H9 (cell line): Measurements from ENCODE around the gene CORIN. TPM values are rescaled to one million over a fixed set of nuclear protein-coding genes. Genes with fewer than 3 reads are reported as not detected.

Experiments
- DNase-seq: peaks from one replicate; pipeline ENCODE4 v3.0.0-alpha.2; 2017
- H2AFZ ChIP-seq: one replicate; pipeline ENCODE4 v1.6.1; 2013; ENCODE audit warnings: mild to moderate bottlenecking, low read length, control low read depth, moderate library complexity
- H2AK5ac ChIP-seq: 2 replicates; pipeline ENCODE4 v1.6.1; 2013; ENCODE audit warnings: low read length, control low read depth, mixed read lengths; ENCODE audit not compliant: insufficient read length
- H2BK120ac ChIP-seq: one replicate; pipeline ENCODE4 v1.6.1; 2013; ENCODE audit warnings: low read depth, mild to moderate bottlenecking, low read length, control low read depth, inconsistent platforms; ENCODE audit not compliant: poor library complexity, severe bottlenecking
- H2BK12ac ChIP-seq: 2 replicates; pipeline ENCODE4 v1.6.1; 2013; ENCODE audit warnings: low read length, control low read depth, mixed read lengths, low read depth; ENCODE audit not compliant: insufficient read length
- H2BK15ac ChIP-seq: 2 replicates; pipeline ENCODE4 v1.6.1; 2013; ENCODE audit warnings: low read depth, low read length, control low read depth
- H2BK20ac ChIP-seq: one replicate; pipeline ENCODE4 v1.6.1; 2013; ENCODE audit warnings: low read depth, mild to moderate bottlenecking, low read length, control low read depth, inconsistent platforms; ENCODE audit not compliant: poor library complexity, severe bottlenecking
- H2BK5ac ChIP-seq: 2 replicates; pipeline ENCODE4 v1.6.1; 2013; ENCODE audit warnings: low read length, control low read depth, mixed read lengths; ENCODE audit not compliant: insufficient read length
- H3K14ac ChIP-seq: 2 replicates; pipeline ENCODE4 v1.6.1; 2013; ENCODE audit warnings: low read length, control low read depth; ENCODE audit not compliant: insufficient read depth
- H3K18ac ChIP-seq: 2 replicates; pipeline ENCODE4 v1.6.1; 2013; ENCODE audit warnings: low read depth, mild to moderate bottlenecking, mixed read lengths, low read length, control low read depth; ENCODE audit not compliant: insufficient read length
- H3K23ac ChIP-seq: 2 replicates; pipeline ENCODE4 v1.6.1; 2013; ENCODE audit warnings: low read length, control low read depth, mixed read lengths, low read depth; ENCODE audit not compliant: insufficient read length
- H3K23me2 ChIP-seq: 2 replicates; pipeline ENCODE4 v1.6.1; 2013; ENCODE audit warnings: low read depth, mild to moderate bottlenecking, mixed read lengths, low read length, control low read depth; ENCODE audit not compliant: insufficient read length, poor library complexity, severe bottlenecking
- H3K27ac ChIP-seq: 2 replicates; pipeline ENCODE4 v1.5.1; 2013; ENCODE audit warnings: low read length, control low read depth, mixed read lengths, low read depth; ENCODE audit not compliant: insufficient read length
- H3K27me3 ChIP-seq: 2 replicates; pipeline ENCODE4 v1.6.1; 2013; ENCODE audit warnings: low read length, control low read depth, inconsistent platforms; ENCODE audit not compliant: insufficient read depth
- H3K4ac ChIP-seq: 2 replicates; pipeline ENCODE4 v1.6.1; 2013; ENCODE audit warnings: low read depth, mild to moderate bottlenecking, control low read depth, inconsistent platforms, low read length, moderate library complexity
- H3K4me1 ChIP-seq: 2 replicates; pipeline ENCODE4 v1.6.1; 2013; ENCODE audit warnings: low read length, control low read depth, inconsistent platforms; ENCODE audit not compliant: insufficient read depth
- H3K4me2 ChIP-seq: 2 replicates; pipeline ENCODE4 v1.6.1; 2013; ENCODE audit warnings: low read length, control low read depth, mixed read lengths; ENCODE audit not compliant: insufficient read length, insufficient read depth
- H3K56ac ChIP-seq: 2 replicates; pipeline ENCODE4 v1.6.1; 2013; ENCODE audit warnings: low read depth, mild to moderate bottlenecking, mixed read lengths, low read length, control low read depth; ENCODE audit not compliant: insufficient read length
- H3K79me1 ChIP-seq: 2 replicates; pipeline ENCODE4 v1.6.1; 2013; ENCODE audit warnings: low read depth, mild to moderate bottlenecking, moderate library complexity, low read length, control low read depth, inconsistent platforms; ENCODE audit not compliant: insufficient read depth, poor library complexity, severe bottlenecking
- H3K79me2 ChIP-seq: 2 replicates; pipeline ENCODE4 v1.6.1; 2013; ENCODE audit warnings: low read length, control low read depth, inconsistent platforms; ENCODE audit not compliant: insufficient read depth
- H3K9ac ChIP-seq: 2 replicates; pipeline ENCODE4 v1.6.1; 2013; ENCODE audit warnings: low read length, control low read depth, mixed read lengths; ENCODE audit not compliant: insufficient read length; ENCODE audit errors: extremely low read depth
- H3K9me3 ChIP-seq: one replicate; pipeline ENCODE4 v1.6.1; 2013; ENCODE audit warnings: low read depth, low read length, inconsistent platforms; ENCODE audit not compliant: control insufficient read depth
- H3T11ph ChIP-seq: one replicate; pipeline ENCODE4 v1.6.1; 2013; ENCODE audit warnings: mild to moderate bottlenecking, low read length, control low read depth, inconsistent platforms
- H4K20me1 ChIP-seq: one replicate; pipeline ENCODE4 v1.6.1; 2013; ENCODE audit not compliant: control insufficient read depth, insufficient read length, insufficient read depth
- H4K5ac ChIP-seq: 2 replicates; pipeline ENCODE4 v1.6.1; 2013; ENCODE audit warnings: low read depth, mild to moderate bottlenecking, mixed read lengths, low read length, control low read depth; ENCODE audit not compliant: insufficient read length
- H4K8ac ChIP-seq: replicated peaks from 2 replicates; pipeline ENCODE4 v1.6.1; 2013; ENCODE audit warnings: low read length, control low read depth, mixed read lengths, low read depth; ENCODE audit not compliant: insufficient read length
- H4K91ac ChIP-seq: 2 replicates; pipeline ENCODE4 v1.6.1; 2013; ENCODE audit warnings: low read depth, mild to moderate bottlenecking, moderate library complexity, mixed read lengths, low read length, control low read depth; ENCODE audit not compliant: insufficient read length
- H3K27ac Mint-ChIP-seq, 3 experiments: 2 replicates in 2 of 3; 3 replicates in 1 of 3; pipeline ENCODE4 v1.8.0; 2020 to 2021; ENCODE audit warnings: mixed read lengths in 3 of 3, mild to moderate bottlenecking in 1 of 3, moderate library complexity in 1 of 3
- H3K27me3 Mint-ChIP-seq: 2 replicates; pipeline ENCODE4 v1.8.0; 2021; ENCODE audit warnings: low read depth, mild to moderate bottlenecking, moderate library complexity, mixed read lengths
- H3K36me3 Mint-ChIP-seq, 3 experiments: 2 replicates in 2 of 3; 3 replicates in 1 of 3; pipeline ENCODE4 v1.8.0; 2020 to 2021; ENCODE audit warnings: low read depth in 3 of 3, mixed read lengths in 3 of 3; ENCODE audit not compliant: insufficient read depth in 1 of 3
- H3K4me1 Mint-ChIP-seq, 2 experiments: 2 replicates each; pipeline ENCODE4 v1.8.0; 2020; ENCODE audit warnings: mixed read lengths in 2 of 2
- H3K4me3 Mint-ChIP-seq, 2 experiments: 2 replicates in 1 of 2; 3 replicates in 1 of 2; pipeline ENCODE4 v1.8.0; 2020 to 2021; ENCODE audit warnings: mild to moderate bottlenecking in 2 of 2, mixed read lengths in 2 of 2, moderate library complexity in 1 of 2
- H3K9me3 Mint-ChIP-seq, 2 experiments: 2 replicates in 1 of 2; 3 replicates in 1 of 2; pipeline ENCODE4 v1.8.0; 2020; ENCODE audit warnings: mild to moderate bottlenecking in 2 of 2, mixed read lengths in 2 of 2, moderate library complexity in 1 of 2
- WGBS: extraction: QIAGEN DNeasy Blood & Tissue Kit; methylation state at CpG from one replicate; pipeline ENCODE4 v1.1.7; 2013; ENCODE audit warnings: missing lambda C conversion rate, low lambda C conversion rate, mixed read lengths; ENCODE audit not compliant: insufficient read length; ENCODE audit errors: extremely low coverage; 5-methylcytosine and 5-hydroxymethylcytosine counted together
- total RNA-seq: library from RNA; stranded (reverse); gene quantifications from 2 replicates; pipeline ENCODE4 v1.2.1, GENCODE V29; 2021
- TF ChIP-seq, protein P1 (sequence below): fragments of 200-600 bp; sonication (generic); conservative IDR thresholded peaks from 3 replicates; pipeline ENCODE4 v1.8.0; 2021; ENCODE audit warnings: antibody characterized with exemption, mild to moderate bottlenecking

Gene CORIN
- total RNA-seq, 1 experiment from 2014 or later = 0.39 TPM

DNA sequence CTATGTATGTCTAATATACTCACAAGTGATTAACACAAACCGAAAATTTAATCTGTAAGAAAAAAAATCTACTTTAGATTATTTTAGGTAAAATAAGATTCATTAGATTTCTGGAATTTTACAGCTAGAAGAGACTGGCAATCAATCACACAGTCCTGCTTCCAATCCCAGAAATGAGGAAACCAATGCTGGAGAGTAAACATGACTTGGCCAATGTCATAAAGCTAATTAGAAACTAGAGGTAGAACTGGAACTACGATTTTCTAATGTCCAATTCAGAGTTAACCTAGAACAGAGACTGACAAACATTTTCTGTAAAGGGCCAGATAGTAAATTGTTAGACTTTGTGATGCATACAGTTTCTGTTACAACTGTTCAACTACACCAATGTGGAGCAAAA lies 123.6 kb downstream of the CORIN start:
- Histone ChIP-seq H3K27me3 (no peaks in the 10 kb centered on the region), H3K9ac (no peak overlapping the region), H3K27ac (no peak overlapping the region), H3K56ac (no peak overlapping the region), H3K4ac (no peak overlapping the region), H2AK5ac (no peak overlapping the region), H4K20me1 (no peaks in the 10 kb centered on the region), H3K9me3 (no peaks in the 10 kb centered on the region), H2BK5ac (no peak overlapping the region), H3K79me1 (no peaks in the 10 kb centered on the region), H3K23me2 (no peaks in the 10 kb centered on the region), H3T11ph (no peak overlapping the region), H4K8ac (no peak overlapping the region), H3K4me2 (no peak overlapping the region), H3K23ac (no peak overlapping the region), H2BK20ac (no peak overlapping the region), H2BK120ac (no peak overlapping the region), H3K4me1 (peaks cover 2% of the 10 kb centered on the region; the same call in 1 of the 2 replicates), H3K79me2 (no peaks in the 10 kb centered on the region), H4K5ac (no peak overlapping the region), H2BK12ac (no peak overlapping the region), H3K14ac (no peak overlapping the region), H3K18ac (no peak overlapping the region), H2AFZ (no peak overlapping the region), H2BK15ac (no peak overlapping the region), H4K91ac (no peak overlapping the region)
- Mint-ChIP-seq H3K4me3 (no peak overlapping the region), H3K9me3 (no peaks in the 10 kb centered on the region), H3K27me3 (peaks cover 3% of the 10 kb centered on the region), H3K27ac (no peak overlapping the region), H3K36me3 (no peaks in the 10 kb centered on the region), H3K4me1 (peaks cover 25 to 26% of the 10 kb centered on the region in 2 experiments)
- no CpG with 5 or more reads among the region's 2 CpGs for WGBS
- no peak for DNase-seq
- TF ChIP-seq, protein P1, sequence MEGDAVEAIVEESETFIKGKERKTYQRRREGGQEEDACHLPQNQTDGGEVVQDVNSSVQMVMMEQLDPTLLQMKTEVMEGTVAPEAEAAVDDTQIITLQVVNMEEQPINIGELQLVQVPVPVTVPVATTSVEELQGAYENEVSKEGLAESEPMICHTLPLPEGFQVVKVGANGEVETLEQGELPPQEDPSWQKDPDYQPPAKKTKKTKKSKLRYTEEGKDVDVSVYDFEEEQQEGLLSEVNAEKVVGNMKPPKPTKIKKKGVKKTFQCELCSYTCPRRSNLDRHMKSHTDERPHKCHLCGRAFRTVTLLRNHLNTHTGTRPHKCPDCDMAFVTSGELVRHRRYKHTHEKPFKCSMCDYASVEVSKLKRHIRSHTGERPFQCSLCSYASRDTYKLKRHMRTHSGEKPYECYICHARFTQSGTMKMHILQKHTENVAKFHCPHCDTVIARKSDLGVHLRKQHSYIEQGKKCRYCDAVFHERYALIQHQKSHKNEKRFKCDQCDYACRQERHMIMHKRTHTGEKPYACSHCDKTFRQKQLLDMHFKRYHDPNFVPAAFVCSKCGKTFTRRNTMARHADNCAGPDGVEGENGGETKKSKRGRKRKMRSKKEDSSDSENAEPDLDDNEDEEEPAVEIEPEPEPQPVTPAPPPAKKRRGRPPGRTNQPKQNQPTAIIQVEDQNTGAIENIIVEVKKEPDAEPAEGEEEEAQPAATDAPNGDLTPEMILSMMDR = no peak
